ENCODE measurements around the gene LST1. TPM values are rescaled to one million over a fixed set of nuclear protein-coding genes. Genes with fewer than 3 reads are reported as not detected.

The LST1 gene
- total RNA-seq, 1 experiment from 2014 or later: 1.6 TPM

GRCh38 chr6:31632279-31632946 lies 46.3 kb downstream of the LST1 start:
- Histone ChIP-seq H4K20me1 (ENCODE audit: insufficient read depth) (0 out of 2 replicates have a peak, but pooled peaks cover 3% of the 10 kb centered on the region), H3K4me2 (no peak overlapping the region), H3K27ac (no peak overlapping the region), H3K9me3 (ENCODE audit: insufficient read depth, low read depth) (no peaks in the 10 kb centered on the region), H3K36me3 (ENCODE audit: low read depth) (peaks cover 24% of the 10 kb centered on the region), H3K9me2 (ENCODE audit: insufficient read depth) (no peaks in the 10 kb centered on the region), H3F3A (ENCODE audit: insufficient read depth, low read depth) (peaks cover 51% of the 10 kb centered on the region), H3K27me3 (ENCODE audit: insufficient read depth, low read depth) (no peaks in the 10 kb centered on the region), H3K79me2 (ENCODE audit: low read depth) (no peaks in the 10 kb centered on the region), H3K4me3 (no peak overlapping the region), H2AFZ (no peak overlapping the region), H3K4me1 (replicated peaks; ENCODE audit: insufficient read depth) (no peaks in the 10 kb centered on the region)
- no peak for DNase-seq
- ChIA-PET POLR2A (ENCODE audit: unreplicated experiment) (interaction anchor here (0.7 kb wide), 1 partner anchor 8 kb away, joined by 3 read pairs; no protein-coding TSS in a partner anchor), CTCF (no interaction called here)
- intact Hi-C loops (cut with micrococcal nuclease; ENCODE audit: unreplicated experiment): no loop called here
- TF ChIP-seq EZH2 (IDR thresholded peaks at IDR 0.05; ENCODE audit: low read depth): no peak
- TF ChIP-seq CTCF (conservative IDR thresholded peaks at IDR 0.05): no peak
- BruUV-seq (replicated peaks): no TSS peak

- H3K36me3 ChIP-seq (ENCODE audit: low read depth): peaks cover 18% of the 10 kb centered on the region
- H3K9me3 ChIP-seq (ENCODE audit: insufficient read depth, low read depth): no peaks in the 10 kb centered on the region
- no TSS peak for BruUV-seq (replicated peaks)
- peaks cover 60% of the 10 kb centered on the region for H3F3A ChIP-seq (ENCODE audit: insufficient read depth, low read depth)
- no peak overlapping the region for H2AFZ ChIP-seq
- H3K27me3 ChIP-seq (ENCODE audit: insufficient read depth, low read depth): no peaks in the 10 kb centered on the region
- DNase-seq: no peak
- intact Hi-C loops (cut with micrococcal nuclease; ENCODE audit: unreplicated experiment): no loop called here
- H3K4me3 ChIP-seq: no peak overlapping the region
- H3K4me2 ChIP-seq: no peak overlapping the region
- no peaks in the 10 kb centered on the region for H3K79me2 ChIP-seq (ENCODE audit: low read depth)
- POLR2A ChIA-PET (ENCODE audit: unreplicated experiment): interaction anchor here (0.7 kb wide), 1 partner anchor 7 kb away, joined by 3 read pairs; no protein-coding TSS in a partner anchor
- no peak for TF ChIP-seq CTCF (conservative IDR thresholded peaks at IDR 0.05)
- no peak for TF ChIP-seq EZH2 (IDR thresholded peaks at IDR 0.05; ENCODE audit: low read depth)
- no peaks in the 10 kb centered on the region for H3K9me2 ChIP-seq (ENCODE audit: insufficient read depth)
- CTCF ChIA-PET: no interaction called here
- H3K4me1 ChIP-seq (replicated peaks; ENCODE audit: insufficient read depth): no peaks in the 10 kb centered on the region
- no peak overlapping the region for H3K27ac ChIP-seq
- H4K20me1 ChIP-seq (ENCODE audit: insufficient read depth): 0 out of 2 replicates have a peak, but pooled peaks cover 11% of the 10 kb centered on the region
Observed at GRCh38 chr6:31633447-31633846, 47.4 kb downstream of the LST1 start.

- POLR2A ChIA-PET (ENCODE audit: unreplicated experiment): no interaction called here
- H3F3A ChIP-seq (ENCODE audit: insufficient read depth, low read depth): peaks cover 67% of the 10 kb centered on the region
- H3K36me3 ChIP-seq (ENCODE audit: low read depth): peaks cover 12% of the 10 kb centered on the region; the same call in 1 of the 2 replicates
- H3K79me2 ChIP-seq (ENCODE audit: low read depth): no peaks in the 10 kb centered on the region
- intact Hi-C loops (cut with micrococcal nuclease; ENCODE audit: unreplicated experiment): no loop called here
- H3K4me3 ChIP-seq: no peak overlapping the region
- H3K9me2 ChIP-seq (ENCODE audit: insufficient read depth): no peaks in the 10 kb centered on the region
- no peak overlapping the region for H3K4me2 ChIP-seq
- H3K27me3 ChIP-seq (ENCODE audit: insufficient read depth, low read depth): no peaks in the 10 kb centered on the region
- no peaks in the 10 kb centered on the region for H3K9me3 ChIP-seq (ENCODE audit: insufficient read depth, low read depth)
- H3K4me1 ChIP-seq (replicated peaks; ENCODE audit: insufficient read depth): no peaks in the 10 kb centered on the region
- no peak overlapping the region for H3K27ac ChIP-seq
- DNase-seq: no peak
- no peak for TF ChIP-seq EZH2 (IDR thresholded peaks at IDR 0.05; ENCODE audit: low read depth)
- no peak for TF ChIP-seq CTCF (conservative IDR thresholded peaks at IDR 0.05)
- CTCF ChIA-PET: no interaction called here
- BruUV-seq (replicated peaks): no TSS peak
- 0 out of 2 replicates have a peak, but pooled peaks cover 11% of the 10 kb centered on the region for H4K20me1 ChIP-seq (ENCODE audit: insufficient read depth)
- H2AFZ ChIP-seq: no peak overlapping the region
Observed at GRCh38 chr6:31634131-31634530, 48.1 kb downstream of the LST1 start.

Measured in PC-9 (cell line).